Superior temporal gyrus (tissue), 1 donor: ENCODE results near the gene HBB.
A peak's percentile ranks its signal among the peaks of the same experiment; 100 is the strongest.

Experiments
- DNase-seq: peaks from one replicate; pipeline ENCODE4 v3.0.0-alpha.2; 2016; ENCODE audit errors: extremely low spot score

The HBB gene

GRCh38 chr11:5227681-5228080, 810 bp upstream of the HBB start:
- no peak for DNase-seq

GRCh38 chr11:5225480-5225871, 1.4 kb downstream of the HBB start:
- DNase-seq, result no peak

- no peak for DNase-seq
Measured at GRCh38 chr11:5224538-5225479, 2.1 kb downstream of the HBB start.

GRCh38 chr11:5223686-5224085, 3.2 kb downstream of the HBB start:
- DNase-seq, result no peak

- no peak for DNase-seq
Measured at GRCh38 chr11:5223146-5223545, 3.7 kb downstream of the HBB start.

- DNase-seq, result no peak
Measured at GRCh38 chr11:5210376-5210885, 16.4 kb downstream of the HBB start.

GRCh38 chr11:5204787-5205186, 22.1 kb downstream of the HBB start:
- peak; percentile 36 for DNase-seq

- DNase-seq, result no peak
Measured at GRCh38 chr11:5203366-5203765, 23.5 kb downstream of the HBB start.

- DNase-seq, result no peak
Measured at GRCh38 chr11:5200582-5200981, 26.3 kb downstream of the HBB start, which contains the start of gene OR51V1. Gene OR51V1, minus strand, starts transcription at chr11:5200682. Its CDS starts 0 bp downstream, at chr11:5200682.

GRCh38 chr11:5198285-5198684, 28.6 kb downstream of the HBB start:
- DNase-seq, result no peak

- no peak for DNase-seq
Measured at GRCh38 chr11:5197536-5197935, 29.3 kb downstream of the HBB start.

- no peak for DNase-seq
Measured at GRCh38 chr11:5196731-5197130, 30.1 kb downstream of the HBB start.

- DNase-seq, result no peak
Measured at GRCh38 chr11:5196067-5196466, 30.8 kb downstream of the HBB start.

GRCh38 chr11:5192738-5193137, 34.1 kb downstream of the HBB start:
- DNase-seq, result no peak

GRCh38 chr11:5188201-5188600, 38.7 kb downstream of the HBB start:
- DNase-seq, result no peak

GRCh38 chr11:5178046-5178837, 48.6 kb downstream of the HBB start:
- no peak for DNase-seq
